Measurements from ENCODE around the gene KCNK3. TPM values are rescaled to one million over a fixed set of nuclear protein-coding genes. Genes with fewer than 3 reads are reported as not detected.

Gene KCNK3
- total and polyA plus RNA-seq, 10 of the 15 experiments (the other 5 are each of a cell fraction or from before 2014, with no cell fraction given): 0.13 TPM; not detected in 9

DNA sequence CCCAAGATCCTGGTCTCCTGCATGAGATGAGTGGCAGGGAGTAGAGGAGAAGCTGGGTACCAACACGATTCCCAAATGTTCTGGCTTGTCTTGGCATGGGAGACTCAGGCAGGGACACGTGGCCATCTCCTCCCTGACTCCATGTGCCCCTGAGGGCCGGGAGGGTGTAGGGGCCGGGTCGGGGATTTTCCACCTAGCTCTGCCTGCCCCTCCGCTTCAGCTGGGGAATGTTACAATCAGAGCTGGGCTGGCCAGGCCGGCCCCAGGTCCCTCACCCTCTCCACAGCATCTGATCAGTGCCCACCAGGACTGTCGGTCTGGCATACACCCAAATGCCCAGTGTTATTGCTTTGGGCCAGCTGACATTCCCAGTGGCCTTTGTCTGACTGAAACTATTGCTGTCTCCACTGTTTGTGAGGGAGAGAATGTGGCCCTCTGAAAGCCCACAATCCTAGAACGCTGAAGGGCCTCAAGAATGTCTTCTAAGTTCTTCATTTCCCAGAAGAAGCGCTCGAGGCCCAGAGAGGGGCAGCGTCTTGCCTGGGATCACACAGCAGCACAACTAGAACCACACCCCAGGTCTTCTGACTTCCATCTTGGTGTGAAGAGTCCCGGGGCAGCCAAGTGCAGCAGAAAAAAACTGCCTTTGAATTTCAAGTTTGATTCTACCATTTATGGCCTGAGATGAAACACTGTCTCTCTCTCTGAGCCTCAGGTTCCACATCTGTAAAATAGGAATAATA is 23.2 kb downstream of the KCNK3 start:
- DNase-seq (ENCODE audit: low read depth, low spot score) (no peak), FAIRE-seq (no peak), ATAC-seq (no peak)
- no peak overlapping the region for H3K9ac ChIP-seq (ENCODE audit: control insufficient read depth, insufficient read depth, low read length)
- ChIA-PET RAD21 (ENCODE audit: unreplicated experiment) (no interaction called here), POLR2A (no interaction called here), SMC1A (ENCODE audit: uncharacterized antibody, unreplicated experiment) (no interaction called here), CTCF (no interaction called here)
- H3K9me3 ChIP-seq (replicated peaks; ENCODE audit: control insufficient read depth, insufficient read depth, low read length): no peaks in the 10 kb centered on the region
- no peaks in the 10 kb centered on the region for H3K27me3 ChIP-seq (replicated peaks in 1 of 2; ENCODE audit: control insufficient read depth in 2 of 2, insufficient read depth in 2 of 2, low read length in 1 of 2)
- 16% methylated on average over 9 of the region's 13 CpGs for WGBS (ENCODE audit: insufficient coverage, insufficient replicate concordance, low lambda C conversion rate, missing lambda C conversion rate)
- no peak overlapping the region for H2AFZ ChIP-seq (ENCODE audit: control insufficient read depth, low read depth, low read length)
- no peaks in the 10 kb centered on the region for H3K4me1 ChIP-seq (ENCODE audit: control insufficient read depth, insufficient read depth, low read length)
- no peak overlapping the region for H3K4me3 ChIP-seq
- no peak overlapping the region for H3K4me2 ChIP-seq (ENCODE audit: control insufficient read depth, insufficient read depth)
- intact Hi-C loops (cut with micrococcal nuclease; ENCODE audit: unreplicated experiment): no loop called here
- H3K36me3 ChIP-seq (ENCODE audit: control insufficient read depth in 2 of 2, insufficient read depth in 2 of 2, low read length in 1 of 2): no peaks in the 10 kb centered on the region
- TF ChIP-seq BMI1 (IDR thresholded peaks at IDR 0.05; ENCODE audit: borderline replicate concordance): no peak
- no peak for TF ChIP-seq TBL1XR1 (IDR thresholded peaks at IDR 0.05; ENCODE audit: low read depth, low read length)
- H3K79me2 ChIP-seq (ENCODE audit: control insufficient read depth, insufficient read depth, low read length): no peaks in the 10 kb centered on the region
- in situ Hi-C loops (cut with MboI): no loop called here
- no TSS peak for BruUV-seq (replicated peaks)
- H4K20me1 ChIP-seq (ENCODE audit: control insufficient read depth, insufficient read depth): no peaks in the 10 kb centered on the region
- no peak overlapping the region for H3K27ac ChIP-seq (ENCODE audit: control insufficient read depth, insufficient read depth)

DNA sequence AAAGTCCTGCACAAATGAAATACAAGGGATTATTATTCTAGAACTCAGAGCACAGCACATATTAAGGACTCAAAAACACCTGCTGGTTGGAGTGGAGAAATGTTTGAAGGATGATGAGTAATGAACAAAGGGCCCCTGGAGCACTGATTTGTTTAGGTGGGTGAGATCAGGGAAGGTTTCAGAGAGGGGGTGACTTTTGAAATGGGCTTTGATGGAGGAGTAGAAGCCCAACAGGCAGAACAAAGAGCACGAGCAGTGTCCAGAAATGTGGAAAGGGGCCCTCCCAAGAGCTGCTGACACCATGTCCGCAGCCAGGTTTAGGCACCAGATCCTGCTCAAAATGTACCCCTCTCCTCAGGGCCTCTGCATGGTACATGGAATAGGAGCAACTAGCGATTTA is 23.8 kb downstream of the KCNK3 start:
- Histone ChIP-seq H3K4me2 (ENCODE audit: control insufficient read depth, insufficient read depth) (no peak overlapping the region), H3K27ac (ENCODE audit: control insufficient read depth, insufficient read depth) (no peak overlapping the region), H3K79me2 (ENCODE audit: control insufficient read depth, insufficient read depth, low read length) (no peaks in the 10 kb centered on the region), H3K9ac (ENCODE audit: control insufficient read depth, insufficient read depth, low read length) (no peak overlapping the region), H3K4me1 (ENCODE audit: control insufficient read depth, insufficient read depth, low read length) (no peaks in the 10 kb centered on the region), H3K36me3 (ENCODE audit: control insufficient read depth in 2 of 2, insufficient read depth in 2 of 2, low read length in 1 of 2) (no peaks in the 10 kb centered on the region), H3K4me3 (no peak overlapping the region), H3K27me3 (replicated peaks in 1 of 2; ENCODE audit: control insufficient read depth in 2 of 2, insufficient read depth in 2 of 2, low read length in 1 of 2) (no peaks in the 10 kb centered on the region), H3K9me3 (replicated peaks; ENCODE audit: control insufficient read depth, insufficient read depth, low read length) (no peaks in the 10 kb centered on the region), H2AFZ (ENCODE audit: control insufficient read depth, low read depth, low read length) (no peak overlapping the region), H4K20me1 (ENCODE audit: control insufficient read depth, insufficient read depth) (no peaks in the 10 kb centered on the region)
- POLR2A ChIA-PET: no interaction called here
- SMC1A ChIA-PET (ENCODE audit: uncharacterized antibody, unreplicated experiment): no interaction called here
- 25% methylated on average over 3 of the region's 3 CpGs for WGBS (ENCODE audit: insufficient coverage, insufficient replicate concordance, low lambda C conversion rate, missing lambda C conversion rate)
- no peak for DNase-seq (ENCODE audit: low read depth, low spot score)
- no peak for ATAC-seq
- no TSS peak for BruUV-seq (replicated peaks)
- in situ Hi-C loops (cut with MboI) (no loop called here), intact Hi-C loops (cut with micrococcal nuclease; ENCODE audit: unreplicated experiment) (no loop called here)
- FAIRE-seq: no peak
- CTCF ChIA-PET: no interaction called here
- RAD21 ChIA-PET (ENCODE audit: unreplicated experiment): no interaction called here
- TF ChIP-seq NR2C1 (IDR thresholded peaks at IDR 0.05) (no peak), NBN (IDR thresholded peaks at IDR 0.05) (no peak), ATF7 (IDR thresholded peaks at IDR 0.05; ENCODE audit: low read depth) (no peak)
- TF ChIP-seq, protein P1, sequence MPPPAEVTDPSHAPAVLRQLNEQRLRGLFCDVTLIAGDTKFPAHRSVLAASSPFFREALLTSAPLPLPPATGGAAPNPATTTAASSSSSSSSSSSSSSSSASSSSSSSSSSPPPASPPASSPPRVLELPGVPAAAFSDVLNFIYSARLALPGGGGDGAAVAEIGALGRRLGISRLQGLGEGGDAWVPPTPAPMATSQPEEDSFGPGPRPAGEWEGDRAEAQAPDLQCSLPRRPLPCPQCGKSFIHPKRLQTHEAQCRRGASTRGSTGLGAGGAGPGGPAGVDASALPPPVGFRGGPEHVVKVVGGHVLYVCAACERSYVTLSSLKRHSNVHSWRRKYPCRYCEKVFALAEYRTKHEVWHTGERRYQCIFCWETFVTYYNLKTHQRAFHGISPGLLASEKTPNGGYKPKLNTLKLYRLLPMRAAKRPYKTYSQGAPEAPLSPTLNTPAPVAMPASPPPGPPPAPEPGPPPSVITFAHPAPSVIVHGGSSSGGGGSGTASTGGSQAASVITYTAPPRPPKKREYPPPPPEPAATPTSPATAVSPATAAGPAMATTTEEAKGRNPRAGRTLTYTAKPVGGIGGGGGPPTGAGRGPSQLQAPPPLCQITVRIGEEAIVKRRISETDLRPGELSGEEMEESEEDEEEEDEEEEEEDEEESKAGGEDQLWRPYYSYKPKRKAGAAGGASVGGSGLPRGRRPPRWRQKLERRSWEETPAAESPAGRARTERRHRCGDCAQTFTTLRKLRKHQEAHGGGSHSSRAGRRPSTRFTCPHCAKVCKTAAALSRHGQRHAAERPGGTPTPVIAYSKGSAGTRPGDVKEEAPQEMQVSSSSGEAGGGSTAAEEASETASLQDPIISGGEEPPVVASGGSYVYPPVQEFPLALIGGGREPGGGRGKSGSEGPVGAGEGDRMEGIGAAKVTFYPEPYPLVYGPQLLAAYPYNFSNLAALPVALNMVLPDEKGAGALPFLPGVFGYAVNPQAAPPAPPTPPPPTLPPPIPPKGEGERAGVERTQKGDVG (CRISPR knock-in tag; IDR thresholded peaks at IDR 0.05): no peak
